Mononuclear cell (primary cell): Measurements from ENCODE around the gene CDH19. TPM values are rescaled to one million over a fixed set of nuclear protein-coding genes. Genes with fewer than 3 reads are reported as not detected.
"Not testable (repeated sequence)": the region's sequence is repeated elsewhere in the genome, so short reads cannot be mapped to it uniquely, and the experiment has no call there.

Experiments used
- H3K27me3 ChIP-seq: 2 replicates; pipeline ENCODE4 v1.6.0; 2011; ENCODE audit warnings: low read length, control low read depth; ENCODE audit not compliant: insufficient read depth
- H3K4me1 ChIP-seq: 2 replicates; pipeline ENCODE4 v1.5.1; 2011; ENCODE audit warnings: mild to moderate bottlenecking, low read length, control low read depth; ENCODE audit not compliant: insufficient read depth
- H3K4me3 ChIP-seq: 2 replicates; pipeline ENCODE4 v1.5.1; 2011; ENCODE audit warnings: mild to moderate bottlenecking, low read length, moderate library complexity
- H3K9me3 ChIP-seq: 2 replicates; pipeline ENCODE4 v1.5.1; 2011; ENCODE audit warnings: low read depth, mild to moderate bottlenecking, control low read depth, low read length
- total RNA-seq: library from RNA; depleted of rRNA; stranded (reverse); fragments of >200 nt; gene quantifications from one replicate; pipeline ENCODE4 v1.2.3, GENCODE V29; 2012

CDH19 gene
- total RNA-seq, 1 donor: not detected

DNA sequence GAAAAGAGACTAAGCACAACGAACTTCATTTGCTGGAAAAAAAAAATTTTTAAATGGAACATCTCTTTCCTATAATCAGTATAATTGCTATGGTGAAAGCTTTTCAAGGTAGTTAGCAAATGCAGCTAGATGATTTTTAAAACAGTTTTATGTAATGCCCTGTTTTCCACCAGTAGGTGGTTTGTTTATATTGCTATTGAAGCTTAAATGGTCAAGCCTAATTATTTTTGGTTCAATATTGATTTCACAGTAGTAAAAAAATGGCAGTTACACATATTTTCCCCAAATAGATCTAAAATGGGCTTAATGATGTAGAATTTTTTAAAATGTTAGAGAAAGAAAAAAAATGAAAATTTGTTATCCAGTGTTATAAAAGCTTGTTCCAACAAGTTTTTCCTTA is 70.2 kb downstream of the CDH19 start:
- Histone ChIP-seq H3K4me3 (no peak overlapping the region), H3K27me3 (no peaks in the 10 kb centered on the region), H3K4me1 (no peaks in the 10 kb centered on the region), H3K9me3 (no peaks in the 10 kb centered on the region)

DNA sequence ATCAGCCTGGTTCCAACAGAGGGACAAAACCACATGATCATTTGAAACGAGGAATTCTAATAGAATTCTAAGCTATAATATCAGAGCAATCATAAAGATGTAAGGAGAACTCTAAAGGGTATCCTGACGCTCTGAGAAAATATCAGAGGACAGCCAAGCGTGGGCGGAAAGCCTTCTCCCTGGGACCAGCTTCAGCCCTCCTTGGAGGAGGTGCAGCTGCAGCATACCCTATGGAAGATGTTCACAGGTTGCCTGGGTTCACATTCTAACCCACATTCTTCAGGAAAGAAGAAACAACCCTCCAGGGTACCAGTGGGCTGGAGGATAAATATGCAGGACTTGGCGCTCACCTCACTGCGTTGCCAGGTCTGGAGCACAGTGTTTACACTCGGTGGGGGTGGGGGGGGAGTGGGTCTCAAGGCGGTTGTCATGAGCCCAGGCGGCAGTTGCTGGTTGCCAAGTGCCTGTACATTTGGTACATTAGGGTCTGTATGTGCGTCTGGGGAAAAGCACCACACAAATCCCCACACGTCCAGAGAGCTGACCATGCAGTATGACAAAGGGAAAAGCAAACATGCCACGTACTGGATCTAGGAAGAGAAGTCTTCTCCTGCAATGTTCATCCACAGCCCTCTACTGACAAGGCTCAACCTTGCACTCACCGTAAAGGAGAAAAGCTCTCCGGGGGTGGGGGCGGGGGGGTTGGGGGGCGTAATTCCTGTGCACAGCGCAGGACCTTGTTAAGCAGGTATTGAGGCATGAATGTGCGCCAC is 80.5 kb downstream of the CDH19 start:
- H3K4me1 ChIP-seq: no peaks in the 10 kb centered on the region
- no peaks in the 10 kb centered on the region for H3K9me3 ChIP-seq
- H3K27me3 ChIP-seq: no peaks in the 10 kb centered on the region
- no peak overlapping the region for H3K4me3 ChIP-seq

DNA sequence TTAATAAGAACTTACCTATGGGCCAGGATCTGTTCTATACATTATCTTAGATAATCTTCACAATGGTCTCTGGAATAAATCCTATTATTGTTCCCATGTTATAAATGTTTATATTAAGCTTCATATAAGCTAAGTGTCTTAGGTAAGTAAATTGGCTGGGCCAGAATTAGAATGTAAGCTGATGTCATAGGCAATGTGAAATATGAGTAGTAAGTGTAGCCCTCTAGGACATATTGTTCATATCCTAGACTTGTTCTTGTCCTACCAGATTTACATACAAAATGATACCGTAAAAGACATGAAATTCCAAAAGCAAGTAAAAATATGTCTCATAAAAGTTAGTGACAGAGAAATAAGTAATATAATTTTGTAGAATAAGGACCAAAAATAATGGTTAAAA is 89.9 kb downstream of the CDH19 start:
- Histone ChIP-seq H3K9me3 (no peaks in the 10 kb centered on the region), H3K27me3 (no peaks in the 10 kb centered on the region), H3K4me1 (no peaks in the 10 kb centered on the region), H3K4me3 (no peak overlapping the region)

DNA sequence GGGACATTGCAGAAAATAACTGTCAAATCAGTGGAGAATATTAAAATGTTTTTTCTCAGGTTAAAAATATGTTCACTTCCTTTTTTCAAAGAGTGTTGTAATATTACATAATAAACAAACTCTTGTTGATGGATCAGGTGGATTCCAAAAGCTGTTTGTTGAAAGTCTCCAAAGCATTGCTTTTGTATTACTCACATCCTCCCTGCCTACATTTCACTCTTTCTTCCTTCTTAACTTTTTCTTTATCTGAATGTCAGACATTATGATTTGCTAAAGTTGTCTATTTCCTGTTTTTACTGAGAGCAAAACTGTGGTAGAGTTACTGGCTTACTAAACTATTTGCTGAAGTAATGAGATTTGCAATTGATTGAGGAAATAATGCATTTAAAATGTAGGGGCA is 92.1 kb downstream of the CDH19 start:
- no peaks in the 10 kb centered on the region for H3K27me3 ChIP-seq
- no peak overlapping the region for H3K4me3 ChIP-seq
- H3K4me1 ChIP-seq: no peaks in the 10 kb centered on the region
- no peaks in the 10 kb centered on the region for H3K9me3 ChIP-seq

DNA sequence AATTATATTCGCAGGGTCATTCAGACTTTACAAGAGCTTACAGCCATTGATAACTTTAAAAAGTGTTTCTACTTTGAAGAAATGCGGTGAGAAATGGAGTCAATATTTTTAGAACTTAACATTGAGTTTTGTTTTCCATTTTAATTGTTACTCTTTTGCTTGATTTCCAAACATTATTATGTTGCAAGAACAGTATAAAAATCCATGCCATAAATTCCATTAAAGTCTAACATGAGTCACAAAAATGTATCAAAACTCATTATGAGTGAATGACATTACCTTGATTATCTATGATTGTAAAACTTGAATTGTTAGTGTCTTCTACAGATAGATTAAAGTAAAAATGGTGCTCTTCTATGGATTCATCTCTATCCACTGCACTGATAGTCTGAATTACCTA is 92.6 kb downstream of the CDH19 start:
- no peaks in the 10 kb centered on the region for H3K27me3 ChIP-seq
- no peaks in the 10 kb centered on the region for H3K9me3 ChIP-seq
- no peak overlapping the region for H3K4me3 ChIP-seq
- H3K4me1 ChIP-seq: no peaks in the 10 kb centered on the region

DNA sequence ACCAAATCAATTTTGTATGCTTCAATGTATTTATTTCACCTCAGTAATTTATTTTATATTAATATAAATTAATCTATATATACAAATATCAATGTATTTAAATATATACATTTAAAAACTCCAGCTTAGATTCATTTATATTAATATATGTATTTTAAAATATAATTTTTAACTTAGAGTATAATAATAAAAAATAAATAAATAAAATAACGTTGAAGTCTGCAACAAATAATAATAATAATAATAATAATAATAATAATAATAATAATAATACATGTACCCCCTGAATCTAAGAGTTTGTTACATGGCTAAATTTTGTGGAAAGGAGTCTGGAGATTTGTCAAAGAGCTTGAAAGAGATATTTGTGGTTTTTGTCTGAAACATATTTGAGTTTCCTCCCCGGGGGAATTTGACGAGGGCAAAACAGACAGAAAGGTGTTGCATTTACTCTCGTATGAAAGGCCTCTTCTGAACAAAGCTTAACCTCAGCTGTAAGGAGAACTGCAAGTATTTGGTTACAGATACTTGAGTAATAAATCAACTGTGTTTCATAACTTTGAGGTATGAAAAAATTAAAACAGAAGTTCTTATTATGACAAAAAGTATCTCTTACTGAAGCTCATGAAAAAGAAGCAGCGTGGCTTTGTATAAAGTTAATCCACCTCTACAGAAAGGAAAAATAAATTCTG is 93.4 kb downstream of the CDH19 start:
- H3K27me3 ChIP-seq: no peaks in the 10 kb centered on the region
- no peak overlapping the region for H3K4me3 ChIP-seq
- H3K4me1 ChIP-seq: no peaks in the 10 kb centered on the region
- H3K9me3 ChIP-seq: no peaks in the 10 kb centered on the region

DNA sequence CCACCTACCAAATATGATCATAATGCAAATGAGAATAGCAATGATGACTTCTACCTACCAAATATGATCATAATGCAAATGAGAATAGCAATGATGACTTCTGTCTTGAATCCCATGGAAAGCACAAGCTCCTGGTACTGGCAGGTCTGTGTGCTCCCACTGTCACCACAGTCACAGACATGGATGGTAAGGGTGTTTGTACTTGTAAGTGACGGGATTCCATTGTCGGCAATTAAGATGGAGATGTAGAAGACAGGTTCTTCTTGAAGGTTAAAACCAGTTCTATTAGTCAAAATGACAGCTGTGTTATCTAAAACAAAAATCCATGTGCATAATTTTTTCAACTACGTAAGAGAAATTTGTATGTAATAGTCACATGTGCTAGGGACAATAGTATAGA is 95.0 kb downstream of the CDH19 start:
- Histone ChIP-seq H3K4me3 (no peak overlapping the region), H3K9me3 (no peaks in the 10 kb centered on the region), H3K4me1 (no peaks in the 10 kb centered on the region), H3K27me3 (no peaks in the 10 kb centered on the region)

DNA sequence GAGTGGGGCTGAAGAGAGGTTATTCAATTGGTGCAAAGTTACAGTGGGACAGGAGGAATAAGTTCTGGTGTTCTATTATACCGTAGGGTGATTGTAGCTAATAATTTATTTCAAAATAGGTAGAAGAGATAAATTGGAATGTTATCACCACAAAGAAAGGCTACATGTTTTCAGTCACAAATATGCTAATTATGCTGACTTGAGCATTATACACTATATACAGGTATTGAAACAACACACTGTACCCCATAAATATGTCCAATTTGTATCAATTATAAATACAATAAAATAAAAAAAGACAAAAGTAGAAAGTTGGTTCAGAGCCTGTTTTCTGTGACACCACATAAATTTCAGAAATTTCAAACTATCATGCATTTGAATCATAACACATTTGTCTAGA is 97.7 kb downstream of the CDH19 start:
- H3K4me3 ChIP-seq: no peak overlapping the region
- no peaks in the 10 kb centered on the region for H3K27me3 ChIP-seq
- no peaks in the 10 kb centered on the region for H3K9me3 ChIP-seq
- H3K4me1 ChIP-seq: no peaks in the 10 kb centered on the region

DNA sequence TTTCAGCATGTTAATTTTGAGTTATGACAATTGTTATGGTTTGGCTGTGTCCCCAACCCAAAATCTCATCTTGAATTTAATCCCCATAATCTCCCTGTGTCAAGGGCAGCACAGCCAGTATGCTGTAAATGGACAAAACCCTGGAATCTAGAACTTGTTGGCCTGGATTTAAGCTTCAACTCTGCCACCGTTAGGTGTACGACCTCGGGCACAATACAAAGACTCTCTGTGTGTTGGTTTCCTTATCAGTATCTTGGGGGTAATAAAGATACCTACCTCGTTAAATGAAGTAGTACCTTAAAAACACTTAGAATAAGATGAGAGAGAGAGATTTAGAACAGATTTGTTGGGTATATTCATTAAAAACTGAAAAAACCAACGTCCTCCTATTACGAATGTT is 106.5 kb downstream of the CDH19 start:
- no peaks in the 10 kb centered on the region for H3K9me3 ChIP-seq
- no peak overlapping the region for H3K4me3 ChIP-seq
- H3K4me1 ChIP-seq: no peaks in the 10 kb centered on the region
- no peaks in the 10 kb centered on the region for H3K27me3 ChIP-seq

DNA sequence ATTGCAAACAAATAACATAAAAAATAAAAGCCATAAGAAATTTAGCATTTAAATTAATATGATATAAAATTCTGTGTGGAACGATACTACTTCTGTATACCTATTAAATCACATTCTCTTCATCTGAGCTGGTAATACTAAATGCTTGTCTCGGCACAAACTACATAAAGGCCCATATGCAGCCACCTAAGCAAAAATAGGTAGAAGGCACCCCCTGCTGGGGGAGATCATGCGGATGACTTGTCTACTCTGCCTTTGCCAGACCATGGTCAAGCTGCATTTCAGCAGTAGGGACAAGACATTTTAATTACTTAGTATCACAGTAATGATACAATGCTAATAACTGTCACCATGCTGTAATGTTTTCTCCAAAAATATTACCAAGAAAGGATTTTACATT is 108.0 kb downstream of the CDH19 start:
- Histone ChIP-seq H3K4me1 (no peaks in the 10 kb centered on the region), H3K4me3 (no peak overlapping the region), H3K9me3 (no peaks in the 10 kb centered on the region), H3K27me3 (no peaks in the 10 kb centered on the region)

DNA sequence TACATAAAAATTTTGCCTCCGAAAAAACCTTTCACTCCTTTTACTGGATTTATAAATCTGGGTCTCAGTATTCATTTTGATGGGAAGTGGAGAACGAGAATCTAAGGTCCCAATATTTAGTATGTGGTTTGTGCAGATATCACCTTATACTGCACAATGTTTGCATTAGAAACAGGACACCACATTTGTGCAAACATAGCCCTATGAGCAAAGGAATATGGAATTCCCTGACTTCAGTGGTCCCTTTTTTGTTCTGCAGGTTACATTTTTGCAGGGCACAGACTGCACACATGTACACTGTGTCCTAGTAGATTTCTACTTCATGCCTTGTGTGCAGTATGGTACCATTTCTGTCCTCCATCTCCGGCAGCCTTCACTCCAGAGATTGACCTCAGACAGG is 130.0 kb downstream of the CDH19 start:
- H3K9me3 ChIP-seq: no peaks in the 10 kb centered on the region
- no peaks in the 10 kb centered on the region for H3K4me1 ChIP-seq
- no peaks in the 10 kb centered on the region for H3K27me3 ChIP-seq
- H3K4me3 ChIP-seq: no peak overlapping the region

DNA sequence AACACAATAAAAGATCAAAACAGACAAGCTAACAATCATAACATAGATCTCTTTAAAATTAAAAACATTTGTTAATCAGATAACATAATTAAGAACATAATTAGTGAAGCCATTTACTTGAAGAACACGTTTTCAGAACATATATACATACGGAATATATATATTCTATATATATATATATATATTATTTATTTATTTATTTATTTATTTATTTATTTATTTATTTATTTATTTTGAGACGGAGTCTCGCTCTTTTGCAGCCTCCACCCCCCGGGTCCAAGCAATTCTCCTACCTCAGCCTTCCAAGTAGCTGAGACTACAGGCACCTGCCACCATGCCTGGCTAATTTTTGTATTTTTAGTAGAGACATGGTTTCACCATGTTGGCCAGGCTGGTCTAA is 137.7 kb downstream of the CDH19 start:
- not testable (repeated sequence) for H3K27me3 ChIP-seq

DNA sequence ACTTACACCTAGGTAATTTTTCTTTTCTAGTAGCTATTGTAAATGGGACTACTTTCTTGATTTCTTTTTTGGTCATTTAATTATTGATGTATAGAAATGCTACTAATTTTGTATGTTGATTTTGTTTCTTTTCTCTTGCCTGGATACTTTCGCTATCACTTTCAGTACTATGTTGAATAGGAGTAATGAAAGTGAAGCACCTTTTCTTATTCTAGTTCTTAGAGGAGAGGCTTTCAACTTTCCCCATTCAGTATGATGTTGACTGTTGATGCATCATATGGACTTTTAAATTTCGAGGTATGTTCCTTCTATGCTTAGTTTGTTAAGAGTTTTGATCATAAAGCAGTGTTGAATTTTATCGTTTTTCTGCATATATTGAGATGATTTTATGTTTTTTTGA is 142.5 kb downstream of the CDH19 start:
- H3K4me1 ChIP-seq: no peaks in the 10 kb centered on the region

More for the DNA sequence above, 137.7 kb downstream of the CDH19 start:
- H3K9me3 ChIP-seq, H3K4me1 ChIP-seq, H3K4me3 ChIP-seq: not testable (repeated sequence)

DNA sequence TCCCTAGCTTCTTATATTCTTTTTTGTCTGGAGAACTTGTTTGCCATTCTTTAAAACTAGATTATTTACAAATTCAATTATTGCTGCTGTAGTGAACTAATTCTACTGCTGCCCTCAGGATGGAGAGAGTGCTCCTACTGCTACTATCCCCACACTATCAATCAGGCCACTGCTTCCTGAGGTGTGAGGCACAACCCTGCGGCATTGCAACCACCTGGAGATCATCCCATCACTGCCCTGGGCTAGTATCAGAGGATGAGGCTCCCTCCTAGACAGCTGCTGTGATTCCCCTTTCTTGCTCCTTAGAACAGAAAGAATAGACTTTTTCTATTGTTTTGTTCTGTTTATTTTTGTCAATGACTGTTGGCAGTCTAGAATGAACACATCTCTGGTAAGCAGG is 146.6 kb downstream of the CDH19 start:
- Histone ChIP-seq H3K4me3 (no peak overlapping the region), H3K4me1 (no peaks in the 10 kb centered on the region), H3K9me3 (no peaks in the 10 kb centered on the region), H3K27me3 (no peaks in the 10 kb centered on the region)

More for the DNA sequence above, 142.5 kb downstream of the CDH19 start:
- Histone ChIP-seq H3K27me3 (no peaks in the 10 kb centered on the region), H3K4me3 (no peak overlapping the region), H3K9me3 (no peaks in the 10 kb centered on the region)
